ENCODE measurements around the gene BTBD9. TPM values are rescaled to one million over a fixed set of nuclear protein-coding genes. Genes with fewer than 3 reads are reported as not detected.

Gene BTBD9
- total RNA-seq, 1 donor: 21.4 TPM

- DNase-seq (ENCODE audit: low read depth): no peak
- H3K4me3 ChIP-seq (ENCODE audit: low read depth, low read length): no peak overlapping the region
Measured at GRCh38 chr6:38155621-38156204, 484.0 kb downstream of the BTBD9 start.

DNA sequence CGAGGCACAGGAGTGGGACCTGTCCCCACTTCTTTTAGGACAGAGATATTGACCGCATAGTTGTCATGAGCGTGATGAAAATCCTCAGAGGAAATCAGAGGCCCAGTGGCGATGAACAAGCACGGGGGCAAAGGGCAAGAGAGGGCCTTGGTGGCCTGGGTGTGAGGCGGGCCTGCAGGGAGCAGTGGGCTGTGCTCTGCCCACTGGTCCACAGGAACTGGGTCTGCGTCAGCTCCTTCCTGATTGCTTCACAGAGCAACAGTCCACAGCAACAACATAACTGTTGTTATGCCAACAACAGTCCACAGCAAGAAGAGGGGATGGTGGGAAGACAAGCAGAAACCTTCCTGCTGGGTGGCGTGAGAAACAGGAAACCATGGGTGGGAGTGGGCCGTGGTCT lies 484.6 kb downstream of the BTBD9 start:
- DNase-seq (ENCODE audit: low read depth): no peak
- H3K4me3 ChIP-seq (ENCODE audit: low read depth, low read length): no peak overlapping the region
- TF ChIP-seq, protein P1, sequence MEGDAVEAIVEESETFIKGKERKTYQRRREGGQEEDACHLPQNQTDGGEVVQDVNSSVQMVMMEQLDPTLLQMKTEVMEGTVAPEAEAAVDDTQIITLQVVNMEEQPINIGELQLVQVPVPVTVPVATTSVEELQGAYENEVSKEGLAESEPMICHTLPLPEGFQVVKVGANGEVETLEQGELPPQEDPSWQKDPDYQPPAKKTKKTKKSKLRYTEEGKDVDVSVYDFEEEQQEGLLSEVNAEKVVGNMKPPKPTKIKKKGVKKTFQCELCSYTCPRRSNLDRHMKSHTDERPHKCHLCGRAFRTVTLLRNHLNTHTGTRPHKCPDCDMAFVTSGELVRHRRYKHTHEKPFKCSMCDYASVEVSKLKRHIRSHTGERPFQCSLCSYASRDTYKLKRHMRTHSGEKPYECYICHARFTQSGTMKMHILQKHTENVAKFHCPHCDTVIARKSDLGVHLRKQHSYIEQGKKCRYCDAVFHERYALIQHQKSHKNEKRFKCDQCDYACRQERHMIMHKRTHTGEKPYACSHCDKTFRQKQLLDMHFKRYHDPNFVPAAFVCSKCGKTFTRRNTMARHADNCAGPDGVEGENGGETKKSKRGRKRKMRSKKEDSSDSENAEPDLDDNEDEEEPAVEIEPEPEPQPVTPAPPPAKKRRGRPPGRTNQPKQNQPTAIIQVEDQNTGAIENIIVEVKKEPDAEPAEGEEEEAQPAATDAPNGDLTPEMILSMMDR (IDR thresholded peaks at IDR 0.05; ENCODE audit: insufficient read depth, low read length): no peak

More at GRCh38 chr6:38155621-38156204, 484.0 kb downstream of the BTBD9 start:
- TF ChIP-seq, protein P1 (IDR thresholded peaks at IDR 0.05; ENCODE audit: insufficient read depth, low read length): no peak

GRCh38 chr6:38154731-38155130 lies 485.0 kb downstream of the BTBD9 start:
- no peak overlapping the region for H3K4me3 ChIP-seq (ENCODE audit: low read depth, low read length)
- TF ChIP-seq, protein P1 (IDR thresholded peaks at IDR 0.05; ENCODE audit: insufficient read depth, low read length): no peak
- DNase-seq (ENCODE audit: low read depth): no peak

- H3K4me3 ChIP-seq (ENCODE audit: low read depth, low read length): no peak overlapping the region
- DNase-seq (ENCODE audit: low read depth): no peak
- TF ChIP-seq, protein P1 (IDR thresholded peaks at IDR 0.05; ENCODE audit: insufficient read depth, low read length): no peak
Measured at GRCh38 chr6:38153798-38154345, 485.9 kb downstream of the BTBD9 start.

GRCh38 chr6:38153076-38153797 lies 486.5 kb downstream of the BTBD9 start:
- no peak for DNase-seq (ENCODE audit: low read depth)
- TF ChIP-seq, protein P1 (IDR thresholded peaks at IDR 0.05; ENCODE audit: insufficient read depth, low read length): no peak

GRCh38 chr6:38152620-38153019 lies 487.1 kb downstream of the BTBD9 start:
- H3K4me3 ChIP-seq (ENCODE audit: low read depth, low read length): no peak overlapping the region
- no peak for DNase-seq (ENCODE audit: low read depth)
- TF ChIP-seq, protein P1 (IDR thresholded peaks at IDR 0.05; ENCODE audit: insufficient read depth, low read length): no peak

More at GRCh38 chr6:38153076-38153797, 486.5 kb downstream of the BTBD9 start:
- H3K4me3 ChIP-seq (ENCODE audit: low read depth, low read length): no peak overlapping the region
